GM18868 (cell line): ENCODE data around the gene PRRT1.
"Not testable (repeated sequence)": the region's sequence is repeated elsewhere in the genome, so short reads cannot be mapped to it uniquely, and the experiment has no call there.

ENCODE experiments used
- ATAC-seq: cut with Tn5 transposase; IDR thresholded peaks from one replicate; pipeline ENCODE4 v1.9.1; 2021; ENCODE audit warnings: mild to moderate bottlenecking, moderate library complexity; ENCODE audit not compliant: unreplicated experiment

PRRT1 gene

GRCh38 chr6:32188381-32189068 is 36.8 kb upstream of the PRRT1 start:
- no peak for ATAC-seq

GRCh38 chr6:32187725-32188380 is 36.1 kb upstream of the PRRT1 start:
- not testable (repeated sequence) for ATAC-seq

- no peak for ATAC-seq
Measured at GRCh38 chr6:32187009-32187709, 35.4 kb upstream of the PRRT1 start.

- not testable (repeated sequence) for ATAC-seq
Measured at GRCh38 chr6:32186151-32186840, 34.6 kb upstream of the PRRT1 start.

GRCh38 chr6:32185681-32186131 is 34.0 kb upstream of the PRRT1 start:
- ATAC-seq: not testable (repeated sequence)

GRCh38 chr6:32184084-32184640 is 32.4 kb upstream of the PRRT1 start, which contains the start of gene AGER:
Gene AGER, minus strand, starts transcription at chr6:32184253. Its CDS starts 31 bp downstream, at chr6:32184222.
- ATAC-seq: no peak

GRCh38 chr6:32183483-32184083 is 31.8 kb upstream of the PRRT1 start:
- ATAC-seq: no peak

GRCh38 chr6:32183030-32183429 is 31.3 kb upstream of the PRRT1 start:
- ATAC-seq: no peak

- no peak for ATAC-seq
Measured at GRCh38 chr6:32182555-32182981, 30.8 kb upstream of the PRRT1 start.

GRCh38 chr6:32181915-32182529 is 30.3 kb upstream of the PRRT1 start:
- ATAC-seq: no peak

- ATAC-seq: no peak
Measured at GRCh38 chr6:32181148-32181702, 29.5 kb upstream of the PRRT1 start.

- no peak for ATAC-seq
Measured at GRCh38 chr6:32179766-32180405, 28.1 kb upstream of the PRRT1 start.

GRCh38 chr6:32178547-32179440 is 27.1 kb upstream of the PRRT1 start:
- no peak for ATAC-seq

GRCh38 chr6:32177788-32178546 is 26.2 kb upstream of the PRRT1 start, which contains the start of gene RNF5:
Gene RNF5, plus strand, starts transcription at chr6:32178405. Its CDS starts 107 bp downstream, at chr6:32178512.
- peak; percentile 77 for ATAC-seq

- no peak for ATAC-seq
Measured at GRCh38 chr6:32177183-32177787, 25.5 kb upstream of the PRRT1 start.

- no peak for ATAC-seq
Measured at GRCh38 chr6:32176476-32177182, 24.9 kb upstream of the PRRT1 start.
